ENCODE data around the gene DDX60.
"Not testable (repeated sequence)": the region's sequence is repeated elsewhere in the genome, so short reads cannot be mapped to it uniquely, and the experiment has no call there.

The DDX60 gene

GRCh38 chr4:168293386-168293975 is 25.1 kb downstream of the DDX60 start:
- DNase-seq: no peak

- DNase-seq: no peak
Measured at GRCh38 chr4:168291242-168291641, 27.3 kb downstream of the DDX60 start.

GRCh38 chr4:168285850-168286249 is 32.7 kb downstream of the DDX60 start:
- DNase-seq: not testable (repeated sequence)

GRCh38 chr4:168279556-168279955 is 39.0 kb downstream of the DDX60 start:
- DNase-seq: no peak

- DNase-seq: no peak
Measured at GRCh38 chr4:168275836-168276235, 42.7 kb downstream of the DDX60 start.

GRCh38 chr4:168274871-168275270 is 43.7 kb downstream of the DDX60 start:
- DNase-seq: no peak

- no peak for DNase-seq
Measured at GRCh38 chr4:168273838-168274237, 44.7 kb downstream of the DDX60 start.

- DNase-seq: no peak
Measured at GRCh38 chr4:168272488-168272887, 46.1 kb downstream of the DDX60 start.

GRCh38 chr4:168269896-168270295 is 48.7 kb downstream of the DDX60 start:
- peak; percentile 1 for DNase-seq

GRCh38 chr4:168265327-168265726 is 53.2 kb downstream of the DDX60 start:
- no peak for DNase-seq

GRCh38 chr4:168264903-168265302 is 53.6 kb downstream of the DDX60 start:
- DNase-seq: peak; percentile 78

GRCh38 chr4:168263039-168263438 is 55.5 kb downstream of the DDX60 start:
- no peak for DNase-seq

GRCh38 chr4:168259096-168259495 is 59.5 kb downstream of the DDX60 start:
- no peak for DNase-seq

GRCh38 chr4:168257768-168258167 is 60.8 kb downstream of the DDX60 start:
- DNase-seq: no peak

GRCh38 chr4:168248176-168248710 is 70.3 kb downstream of the DDX60 start:
- DNase-seq: no peak

GRCh38 chr4:168247603-168248002 is 70.9 kb downstream of the DDX60 start:
- no peak for DNase-seq

- no peak for DNase-seq
Measured at GRCh38 chr4:168241953-168242352, 76.6 kb downstream of the DDX60 start.

- DNase-seq: no peak
Measured at GRCh38 chr4:168240821-168241220, 77.7 kb downstream of the DDX60 start.

- DNase-seq: peak; percentile 43
Measured at GRCh38 chr4:168221301-168221700, 97.3 kb downstream of the DDX60 start.

- peak; percentile 30 for DNase-seq
Measured at GRCh38 chr4:168220893-168221292, 97.7 kb downstream of the DDX60 start.

GRCh38 chr4:168218645-168219044 is 99.9 kb downstream of the DDX60 start:
- no peak for DNase-seq

GRCh38 chr4:168213511-168213910 is 105.0 kb downstream of the DDX60 start:
- DNase-seq: not testable (repeated sequence)

- DNase-seq: no peak
Measured at GRCh38 chr4:168212656-168213055, 105.9 kb downstream of the DDX60 start.

GRCh38 chr4:168208957-168209614 is 109.5 kb downstream of the DDX60 start:
- DNase-seq: no peak
